ENCODE results near the gene AKT3.

AKT3 gene

DNA sequence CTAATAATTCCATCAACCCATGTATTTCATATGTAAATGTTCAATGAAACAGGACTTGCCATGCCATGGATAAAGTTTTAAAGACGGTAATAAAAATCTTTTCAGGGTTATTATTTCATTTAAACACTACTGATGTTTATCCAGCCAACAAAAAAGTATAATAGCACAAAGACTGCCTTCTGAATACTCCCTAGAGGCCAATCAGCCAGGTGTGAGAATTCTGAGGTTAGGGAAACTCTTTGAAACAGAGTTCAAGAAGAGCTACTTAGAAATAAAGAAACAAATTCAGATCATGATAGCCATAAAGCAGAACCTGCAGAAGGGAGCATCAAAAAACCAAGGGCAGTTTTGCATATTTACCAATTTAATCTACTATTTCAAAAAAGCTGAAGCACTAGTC lies 48.7 kb downstream of the AKT3 start:
- no peaks in the 10 kb centered on the region for H3F3A ChIP-seq (ENCODE audit: control insufficient read depth, insufficient read depth)
- no peaks in the 10 kb centered on the region for H3K4me1 ChIP-seq (ENCODE audit: control insufficient read depth, low read length)
- H3K9me2 ChIP-seq (replicated peaks; ENCODE audit: control insufficient read depth, low read length), result no peaks in the 10 kb centered on the region
- no peaks in the 10 kb centered on the region for H3K9me3 ChIP-seq (ENCODE audit: control insufficient read depth, insufficient read depth, low read length)
- H4K20me1 ChIP-seq (ENCODE audit: control insufficient read depth, insufficient read depth, low read depth, low read length), result no peaks in the 10 kb centered on the region
- TF ChIP-seq, protein P1, sequence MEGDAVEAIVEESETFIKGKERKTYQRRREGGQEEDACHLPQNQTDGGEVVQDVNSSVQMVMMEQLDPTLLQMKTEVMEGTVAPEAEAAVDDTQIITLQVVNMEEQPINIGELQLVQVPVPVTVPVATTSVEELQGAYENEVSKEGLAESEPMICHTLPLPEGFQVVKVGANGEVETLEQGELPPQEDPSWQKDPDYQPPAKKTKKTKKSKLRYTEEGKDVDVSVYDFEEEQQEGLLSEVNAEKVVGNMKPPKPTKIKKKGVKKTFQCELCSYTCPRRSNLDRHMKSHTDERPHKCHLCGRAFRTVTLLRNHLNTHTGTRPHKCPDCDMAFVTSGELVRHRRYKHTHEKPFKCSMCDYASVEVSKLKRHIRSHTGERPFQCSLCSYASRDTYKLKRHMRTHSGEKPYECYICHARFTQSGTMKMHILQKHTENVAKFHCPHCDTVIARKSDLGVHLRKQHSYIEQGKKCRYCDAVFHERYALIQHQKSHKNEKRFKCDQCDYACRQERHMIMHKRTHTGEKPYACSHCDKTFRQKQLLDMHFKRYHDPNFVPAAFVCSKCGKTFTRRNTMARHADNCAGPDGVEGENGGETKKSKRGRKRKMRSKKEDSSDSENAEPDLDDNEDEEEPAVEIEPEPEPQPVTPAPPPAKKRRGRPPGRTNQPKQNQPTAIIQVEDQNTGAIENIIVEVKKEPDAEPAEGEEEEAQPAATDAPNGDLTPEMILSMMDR (IDR thresholded peaks at IDR 0.05; ENCODE audit: low read depth, low read length, poor library complexity, severe bottlenecking), result no peak
- no peak for TF ChIP-seq EZH2phosphoT487 (IDR thresholded peaks at IDR 0.05; ENCODE audit: borderline replicate concordance, low read length)
- H3K27me3 ChIP-seq (ENCODE audit: control insufficient read depth, low read length), result no peaks in the 10 kb centered on the region
- H3K4me2 ChIP-seq (ENCODE audit: low read length), result no peak overlapping the region
- H3K36me3 ChIP-seq (ENCODE audit: control insufficient read depth, low read length), result no peaks in the 10 kb centered on the region
- H3K79me2 ChIP-seq (ENCODE audit: control insufficient read depth, low read length), result no peaks in the 10 kb centered on the region
- H3K4me3 ChIP-seq (ENCODE audit: low read length), result no peak overlapping the region
- H3K27ac ChIP-seq (ENCODE audit: low read depth, low read length), result no peak overlapping the region

DNA sequence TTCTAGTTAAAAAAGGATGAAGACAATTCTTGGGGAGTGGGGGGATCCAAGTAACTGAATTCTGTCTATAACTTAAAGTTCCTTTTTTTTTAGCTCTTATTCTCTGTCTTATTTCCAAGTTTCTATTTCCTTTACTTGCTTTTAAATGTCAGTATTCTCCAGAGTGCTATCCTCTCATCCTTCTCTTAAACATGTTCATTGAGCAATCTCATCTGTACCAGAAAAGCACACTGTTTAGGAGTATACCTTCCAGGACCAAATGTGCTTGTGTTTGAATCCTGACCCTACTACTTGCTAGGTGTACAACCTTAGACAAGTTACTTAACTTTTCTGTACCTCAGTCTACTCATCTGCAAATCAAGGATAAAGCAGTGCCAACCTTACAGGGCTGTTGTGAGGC lies 50.1 kb downstream of the AKT3 start:
- no peaks in the 10 kb centered on the region for H3K27me3 ChIP-seq (ENCODE audit: control insufficient read depth, low read length)
- H3K4me1 ChIP-seq (ENCODE audit: control insufficient read depth, low read length), result no peaks in the 10 kb centered on the region
- no peaks in the 10 kb centered on the region for H3K36me3 ChIP-seq (ENCODE audit: control insufficient read depth, low read length)
- H3K27ac ChIP-seq (ENCODE audit: low read depth, low read length), result no peak overlapping the region
- H3F3A ChIP-seq (ENCODE audit: control insufficient read depth, insufficient read depth), result no peaks in the 10 kb centered on the region
- H3K9me2 ChIP-seq (replicated peaks; ENCODE audit: control insufficient read depth, low read length), result no peaks in the 10 kb centered on the region
- H4K20me1 ChIP-seq (ENCODE audit: control insufficient read depth, insufficient read depth, low read depth, low read length), result no peaks in the 10 kb centered on the region
- no peaks in the 10 kb centered on the region for H3K79me2 ChIP-seq (ENCODE audit: control insufficient read depth, low read length)
- no peaks in the 10 kb centered on the region for H3K9me3 ChIP-seq (ENCODE audit: control insufficient read depth, insufficient read depth, low read length)
- TF ChIP-seq, protein P1 (IDR thresholded peaks at IDR 0.05; ENCODE audit: low read depth, low read length, poor library complexity, severe bottlenecking), result no peak
- TF ChIP-seq EZH2phosphoT487 (IDR thresholded peaks at IDR 0.05; ENCODE audit: borderline replicate concordance, low read length), result no peak
- no peak overlapping the region for H3K4me2 ChIP-seq (ENCODE audit: low read length)
- no peak overlapping the region for H3K4me3 ChIP-seq (ENCODE audit: low read length)

DNA sequence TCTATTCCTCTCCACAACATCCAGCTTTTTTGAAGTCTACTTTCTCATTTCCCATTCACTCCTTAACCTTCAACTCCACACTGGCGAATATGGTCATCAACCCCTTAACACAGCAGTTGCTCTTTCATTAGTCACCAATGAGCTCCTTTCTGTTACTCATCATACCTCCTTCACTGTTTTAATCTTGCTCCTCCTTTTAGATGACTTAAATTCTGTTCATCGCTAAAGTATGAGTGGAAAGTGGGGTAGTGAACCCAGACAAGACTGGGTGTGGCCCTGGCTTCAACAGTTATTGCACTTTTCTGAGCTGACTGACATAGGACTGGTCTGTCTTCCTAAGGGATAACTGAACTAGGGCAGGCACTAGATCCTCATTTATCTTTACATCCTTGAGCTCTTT lies 51.3 kb downstream of the AKT3 start:
- H3K9me3 ChIP-seq (ENCODE audit: control insufficient read depth, insufficient read depth, low read length), result no peaks in the 10 kb centered on the region
- H3K36me3 ChIP-seq (ENCODE audit: control insufficient read depth, low read length), result no peaks in the 10 kb centered on the region
- TF ChIP-seq, protein P1 (IDR thresholded peaks at IDR 0.05; ENCODE audit: low read depth, low read length, poor library complexity, severe bottlenecking), result no peak
- no peak for TF ChIP-seq EZH2phosphoT487 (IDR thresholded peaks at IDR 0.05; ENCODE audit: borderline replicate concordance, low read length)
- no peaks in the 10 kb centered on the region for H3K4me1 ChIP-seq (ENCODE audit: control insufficient read depth, low read length)
- H3F3A ChIP-seq (ENCODE audit: control insufficient read depth, insufficient read depth), result no peaks in the 10 kb centered on the region
- H3K27me3 ChIP-seq (ENCODE audit: control insufficient read depth, low read length), result no peaks in the 10 kb centered on the region
- no peaks in the 10 kb centered on the region for H4K20me1 ChIP-seq (ENCODE audit: control insufficient read depth, insufficient read depth, low read depth, low read length)
- H3K9me2 ChIP-seq (replicated peaks; ENCODE audit: control insufficient read depth, low read length), result no peaks in the 10 kb centered on the region
- no peak overlapping the region for H3K4me3 ChIP-seq (ENCODE audit: low read length)
- H3K4me2 ChIP-seq (ENCODE audit: low read length), result no peak overlapping the region
- no peak overlapping the region for H3K27ac ChIP-seq (ENCODE audit: low read depth, low read length)
- H3K79me2 ChIP-seq (ENCODE audit: control insufficient read depth, low read length), result no peaks in the 10 kb centered on the region

DNA sequence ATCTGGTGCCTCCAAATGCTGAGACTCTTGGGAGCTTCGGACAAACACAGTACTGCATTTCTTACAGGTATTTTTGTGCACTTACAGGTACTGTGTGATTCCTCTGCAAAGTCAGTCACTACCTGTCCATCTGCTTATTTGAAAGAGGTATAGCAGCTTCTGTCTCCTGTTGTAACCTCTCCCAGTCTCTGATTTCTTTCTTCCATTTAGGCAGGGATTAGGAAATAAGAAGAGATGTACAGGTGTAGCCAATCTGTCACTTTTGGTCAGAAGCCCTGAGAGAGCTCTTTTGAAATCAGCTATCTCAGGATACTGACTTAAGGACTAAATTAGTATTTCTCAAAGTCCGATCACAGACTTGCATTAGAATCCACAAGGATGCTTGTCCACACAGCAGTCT lies 54.0 kb downstream of the AKT3 start:
- Histone ChIP-seq H4K20me1 (ENCODE audit: control insufficient read depth, insufficient read depth, low read depth, low read length) (no peaks in the 10 kb centered on the region), H3K36me3 (ENCODE audit: control insufficient read depth, low read length) (no peaks in the 10 kb centered on the region), H3K27ac (ENCODE audit: low read depth, low read length) (no peak overlapping the region), H3K4me1 (ENCODE audit: control insufficient read depth, low read length) (no peaks in the 10 kb centered on the region), H3K9me3 (ENCODE audit: control insufficient read depth, insufficient read depth, low read length) (no peaks in the 10 kb centered on the region), H3F3A (ENCODE audit: control insufficient read depth, insufficient read depth) (no peaks in the 10 kb centered on the region), H3K79me2 (ENCODE audit: control insufficient read depth, low read length) (no peaks in the 10 kb centered on the region), H3K4me2 (ENCODE audit: low read length) (no peak overlapping the region), H3K9me2 (replicated peaks; ENCODE audit: control insufficient read depth, low read length) (no peaks in the 10 kb centered on the region), H3K4me3 (ENCODE audit: low read length) (no peak overlapping the region), H3K27me3 (ENCODE audit: control insufficient read depth, low read length) (no peaks in the 10 kb centered on the region)
- no peak for TF ChIP-seq EZH2phosphoT487 (IDR thresholded peaks at IDR 0.05; ENCODE audit: borderline replicate concordance, low read length)
- TF ChIP-seq, protein P1 (IDR thresholded peaks at IDR 0.05; ENCODE audit: low read depth, low read length, poor library complexity, severe bottlenecking), result no peak
